Esophagus muscularis mucosa (tissue), 4 donors: ENCODE data around the gene KRTDAP. TPM values are rescaled to one million over a fixed set of nuclear protein-coding genes. Genes with fewer than 3 reads are reported as not detected.
"Not testable (repeated sequence)": the region's sequence is repeated elsewhere in the genome, so short reads cannot be mapped to it uniquely, and the experiment has no call there.

ENCODE experiments used
- DNase-seq: peaks from one replicate; pipeline ENCODE4 v3.0.0-alpha.2; 2017; ENCODE audit errors: extremely low spot score
- H3K27ac ChIP-seq, 4 donors: fragments of 200-600 bp; sonication (generic); replicated peaks in 1 of 4; 1 replicate in 3 of 4; 2 replicates in 1 of 4; pipeline ENCODE4 v1.5.1; 2016 to 2019; ENCODE audit warnings: mild to moderate bottlenecking in 1 of 4
- H3K27me3 ChIP-seq, 4 donors: fragments of 200-600 bp; sonication (generic); one replicate each; pipeline versions ENCODE4 v1.5.1 to v1.6.0; 2016 to 2019
- H3K36me3 ChIP-seq, 4 donors: fragments of 200-600 bp; sonication (generic); one replicate each; pipeline ENCODE4 v1.5.1; 2016 to 2019
- H3K4me1 ChIP-seq, 4 donors: fragments of 200-600 bp; sonication (generic); one replicate each; pipeline ENCODE4 v1.5.1; 2016 to 2019
- H3K4me3 ChIP-seq, 4 donors: fragments of 200-600 bp; sonication (generic); 1 replicate in 2 of 4; 2 replicates in 2 of 4; pipeline ENCODE4 v1.5.1; 2016 to 2019; ENCODE audit warnings: mild to moderate bottlenecking in 4 of 4, moderate library complexity in 1 of 4
- H3K9me3 ChIP-seq, 4 donors: fragments of 200-600 bp; sonication (generic); 1 replicate in 3 of 4; 2 replicates in 1 of 4; pipeline ENCODE4 v1.5.1; 2016 to 2019
- CTCF ChIP-seq, 3 experiments: fragments of 200-600 bp in 2 of 3; fragments of 450-650 bp in 1 of 3; sonication (generic) in 2 of 3; IDR thresholded peaks; one replicate each; pipeline ENCODE4 v1.5.1; 2017 to 2019; ENCODE audit warnings: antibody characterized with exemption in 3 of 3, mild to moderate bottlenecking in 2 of 3, moderate library complexity in 1 of 3
- EP300 ChIP-seq: sonication (generic); formaldehyde crosslinking; IDR thresholded peaks from one replicate; pipeline ENCODE4 v1.6.1; 2017; ENCODE audit warnings: antibody characterized with exemption
- POLR2A ChIP-seq: fragments of 450-650 bp; IDR thresholded peaks from one replicate; pipeline ENCODE4 v1.6.1; 2017; ENCODE audit warnings: antibody characterized with exemption, moderate library complexity, mild to moderate bottlenecking, low read depth
- POLR2AphosphoS5 ChIP-seq, 2 donors: sonication (generic); formaldehyde crosslinking; IDR thresholded peaks; one replicate each; pipeline ENCODE4 v1.6.1; 2017; ENCODE audit warnings: antibody characterized with exemption in 2 of 2
- WGBS: methylation state at CpG from one replicate; pipeline ENCODE4 v1.1.5; 2018; 5-methylcytosine and 5-hydroxymethylcytosine counted together
- intact Hi-C: fragments of 100-400 bp; cut with DNase I; formaldehyde crosslinking; loops from one replicate; pipeline ENCODE4 v1.15.1; 2023
- total RNA-seq, 4 donors: library from RNA; depleted of rRNA; stranded (reverse); fragments of >200 nt; gene quantifications; one replicate each; pipeline versions ENCODE4 v1.1.0 to v1.2.1, GENCODE V29; 2016

The KRTDAP gene
- total RNA-seq, 4 donors from 2014 or later = not detected

GRCh38 chr19:35474104-35474503, 16.2 kb downstream of the KRTDAP start:
- no peak overlapping the region for H3K27ac ChIP-seq

GRCh38 chr19:35471946-35472345, 18.3 kb downstream of the KRTDAP start:
- Histone ChIP-seq H3K27ac (no peak overlapping the region), H3K4me1 (no peaks in the 10 kb centered on the region), H3K4me3 (no peak overlapping the region), H3K9me3 (no peaks in the 10 kb centered on the region), H3K36me3 (no peaks in the 10 kb centered on the region), H3K27me3 (peaks cover 0 to 18% (median 0%) of the 10 kb centered on the region in 4 donors)
- 90% methylated on average over 7 of the region's 8 CpGs for WGBS
- no peak for DNase-seq
- intact Hi-C loops = no loop called here
- TF ChIP-seq POLR2AphosphoS5 (IDR thresholded peaks at IDR 0.05) (no peak), EP300 (no peak), CTCF (IDR thresholded peaks at IDR 0.05) (no peak)

More at GRCh38 chr19:35474104-35474503, 16.2 kb downstream of the KRTDAP start:
- 94% methylated on average over 14 of the region's 14 CpGs for WGBS
- no peaks in the 10 kb centered on the region for H3K4me1 ChIP-seq
- H3K9me3 ChIP-seq = no peaks in the 10 kb centered on the region
- H3K36me3 ChIP-seq = no peaks in the 10 kb centered on the region
- TF ChIP-seq POLR2AphosphoS5 (IDR thresholded peaks at IDR 0.05) (no peak), CTCF (IDR thresholded peaks at IDR 0.05) (no peak), POLR2A (no peak), EP300 (no peak)
- H3K4me3 ChIP-seq = no peak overlapping the region
- intact Hi-C loops = no loop called here
- H3K27me3 ChIP-seq = peaks cover 0 to 6% (median 0%) of the 10 kb centered on the region in 4 donors
- DNase-seq = no peak

GRCh38 chr19:35471075-35471474, 19.2 kb downstream of the KRTDAP start:
- H3K36me3 ChIP-seq, H3K4me1 ChIP-seq, H3K4me3 ChIP-seq, intact Hi-C loops, DNase-seq, H3K9me3 ChIP-seq, H3K27ac ChIP-seq: not testable (repeated sequence)
- H3K27me3 ChIP-seq = peaks cover 0 to 21% (median 0%) of the 10 kb centered on the region in 4 donors
- WGBS = 91% methylated on average over 4 of the region's 4 CpGs

GRCh38 chr19:35470128-35470527, 20.1 kb downstream of the KRTDAP start:
- TF ChIP-seq POLR2AphosphoS5 (IDR thresholded peaks at IDR 0.05) = no peak
- TF ChIP-seq CTCF (IDR thresholded peaks at IDR 0.05) = no peak
- H3K4me3 ChIP-seq = no peak overlapping the region
- intact Hi-C loops = no loop called here
- H3K9me3 ChIP-seq = no peaks in the 10 kb centered on the region
- peaks cover 0 to 21% (median 0%) of the 10 kb centered on the region in 4 donors for H3K27me3 ChIP-seq
- no peaks in the 10 kb centered on the region for H3K4me1 ChIP-seq
- no peak for DNase-seq
- H3K27ac ChIP-seq = no peak overlapping the region
- 78% methylated on average over 7 of the region's 7 CpGs for WGBS
- H3K36me3 ChIP-seq = no peaks in the 10 kb centered on the region

- no peak for TF ChIP-seq EP300
- no peak for TF ChIP-seq POLR2A
- TF ChIP-seq POLR2AphosphoS5 (IDR thresholded peaks at IDR 0.05) = no peak
- TF ChIP-seq CTCF (IDR thresholded peaks at IDR 0.05) = peak; percentile 12 to 39 (median 36)
- Histone ChIP-seq H3K4me1 (no peaks in the 10 kb centered on the region), H3K27me3 (peaks cover 0 to 21% (median 0%) of the 10 kb centered on the region in 4 donors), H3K27ac (no peak overlapping the region), H3K9me3 (no peaks in the 10 kb centered on the region), H3K36me3 (no peaks in the 10 kb centered on the region), H3K4me3 (no peak overlapping the region)
- intact Hi-C loops = no loop called here
- DNase-seq = no peak
- 40% methylated on average over 1 of the region's 2 CpGs for WGBS
Measured at GRCh38 chr19:35468637-35469036, 21.6 kb downstream of the KRTDAP start.
